Stimulated activated CD8-positive, alpha-beta memory T cell treated with anti-CD3 and anti-CD28 coated beads, Interleukin-2, amount 100 ng/mL, for 48 hours (primary cell): ENCODE data around the gene C4orf33.
"Not testable (repeated sequence)": the region's sequence is repeated elsewhere in the genome, so short reads cannot be mapped to it uniquely, and the experiment has no call there.

Experiments
- DNase-seq, 2 donors: peaks; one replicate each; pipeline ENCODE4 v3.0.0-alpha.2; 2020; ENCODE audit warnings: low read depth in 2 of 2

Gene C4orf33, protein sequence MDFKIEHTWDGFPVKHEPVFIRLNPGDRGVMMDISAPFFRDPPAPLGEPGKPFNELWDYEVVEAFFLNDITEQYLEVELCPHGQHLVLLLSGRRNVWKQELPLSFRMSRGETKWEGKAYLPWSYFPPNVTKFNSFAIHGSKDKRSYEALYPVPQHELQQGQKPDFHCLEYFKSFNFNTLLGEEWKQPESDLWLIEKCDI

GRCh38 chr4:129095811-129096454, at the start of gene C4orf33:
C4orf33 (plus strand) TSS chr4:129096152; CDS start chr4:129102611, 6,459 bp downstream.
- DNase-seq: peak; percentile 47 to 60

GRCh38 chr4:129059028-129059427, 36.9 kb upstream of the C4orf33 start:
- DNase-seq: no peak

- no peak for DNase-seq
These were observed 33.4 kb upstream of the C4orf33 start for GRCh38 chr4:129062580-129062979.

GRCh38 chr4:129063640-129064039, 32.3 kb upstream of the C4orf33 start:
- DNase-seq: no peak

- DNase-seq: no peak
These were observed 31.2 kb upstream of the C4orf33 start for GRCh38 chr4:129064717-129065116.

GRCh38 chr4:129069537-129069936, 26.4 kb upstream of the C4orf33 start:
- DNase-seq: not testable (repeated sequence)

DNA sequence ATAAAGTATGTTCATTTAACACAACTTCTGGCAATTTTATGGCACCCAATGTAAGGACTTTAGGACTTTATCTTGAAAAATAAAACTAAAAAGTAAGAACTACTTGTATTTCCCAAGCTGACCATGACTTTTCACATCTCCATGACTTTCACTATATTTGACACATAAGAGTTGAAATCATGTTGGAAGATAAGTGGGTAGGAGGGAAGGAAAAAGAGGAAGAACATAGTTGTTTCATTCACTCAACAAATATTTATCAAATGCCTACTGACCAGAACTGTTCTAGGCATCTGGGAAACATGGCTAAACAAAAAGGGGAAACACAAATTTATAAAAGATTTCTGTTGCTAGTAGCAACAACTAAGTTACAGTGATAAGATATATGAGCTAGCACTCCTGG, 18.6 kb upstream of the C4orf33 start:
- no peak for DNase-seq

DNA sequence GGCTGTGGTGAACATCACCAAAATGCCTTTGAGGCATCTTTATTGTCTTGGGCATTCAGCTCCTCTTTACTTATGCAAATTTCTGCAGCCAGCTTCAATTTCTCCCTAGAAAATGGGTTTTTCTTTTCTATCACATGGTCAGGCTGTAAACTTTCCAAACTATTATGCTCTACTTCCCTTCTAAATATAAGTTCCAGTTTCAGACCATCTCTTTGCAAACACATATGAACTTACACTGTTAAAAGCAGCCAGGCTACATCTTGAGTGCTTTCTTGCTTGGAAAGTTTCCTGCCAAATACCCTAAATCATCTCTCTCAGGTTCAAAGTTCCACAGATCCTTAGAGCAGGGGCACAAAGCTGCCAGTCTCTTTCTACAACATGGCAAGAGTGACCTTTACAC, 15.8 kb upstream of the C4orf33 start:
- DNase-seq: no peak

- no peak for DNase-seq
These were observed 13.7 kb upstream of the C4orf33 start for GRCh38 chr4:129082302-129082701.

DNA sequence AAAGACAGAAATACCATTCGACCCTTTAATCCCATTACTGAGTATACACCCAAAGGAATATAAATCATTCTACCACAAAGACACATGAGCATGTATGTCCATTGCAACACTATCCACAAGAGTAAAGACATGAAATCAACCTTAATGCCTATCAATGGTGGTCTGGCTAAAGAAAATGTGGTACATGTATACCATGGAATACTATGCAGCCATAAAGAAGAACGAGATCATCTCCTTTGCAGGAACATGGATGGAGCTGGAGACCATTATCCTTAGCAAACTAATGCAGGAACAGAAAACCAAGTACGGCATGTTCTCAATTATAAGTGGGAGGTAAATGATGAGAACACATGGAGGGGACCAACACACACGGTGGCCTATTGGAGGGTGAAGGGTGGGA, 10.5 kb upstream of the C4orf33 start:
- DNase-seq: no peak

DNA sequence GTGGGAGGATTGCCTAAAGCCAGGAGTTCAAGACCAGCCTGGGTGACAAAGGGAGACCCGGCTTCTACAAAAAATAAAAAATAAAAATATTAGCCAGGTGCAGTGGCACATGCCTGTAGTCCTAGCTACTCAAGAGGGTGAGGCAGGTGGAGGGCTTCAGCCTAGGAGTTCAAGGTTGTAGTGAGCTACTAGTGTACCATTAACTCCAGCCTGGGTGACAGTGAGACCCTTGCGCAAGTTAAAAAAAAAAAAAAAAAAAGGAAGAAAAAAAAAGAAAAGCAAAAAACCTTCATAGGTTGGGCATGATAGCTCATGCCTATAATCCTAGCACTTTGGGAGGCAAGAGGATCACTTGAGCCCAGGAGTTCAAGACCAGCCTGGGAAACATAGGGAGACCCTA, 8.4 kb upstream of the C4orf33 start:
- DNase-seq: no peak

DNA sequence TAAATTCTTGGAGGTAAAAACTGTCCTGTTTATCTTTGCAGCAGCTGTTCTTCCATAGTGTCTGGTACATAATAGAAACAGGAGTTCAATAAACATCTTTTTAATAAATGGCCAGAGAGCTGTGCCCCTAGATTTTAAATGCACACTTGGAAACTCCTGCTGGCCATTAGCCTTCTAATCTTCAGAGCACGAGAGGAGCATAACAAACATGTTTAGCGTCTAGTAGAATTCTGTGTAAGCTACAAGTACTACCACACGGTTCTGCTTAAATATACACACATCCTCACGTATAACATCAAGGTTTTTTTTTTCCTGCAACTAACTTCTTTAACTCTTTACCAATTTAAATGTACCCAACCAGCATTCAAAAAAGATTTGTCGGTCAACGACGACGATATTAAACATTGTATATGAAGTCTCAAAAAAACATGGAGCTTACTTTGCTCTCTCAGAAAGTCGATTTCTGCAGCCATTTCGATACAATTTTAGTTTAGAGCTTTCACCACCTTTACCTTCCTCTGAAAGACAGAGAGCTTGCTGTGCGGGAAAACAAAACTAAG, 3.2 kb upstream of the C4orf33 start:
- DNase-seq: no peak

DNA sequence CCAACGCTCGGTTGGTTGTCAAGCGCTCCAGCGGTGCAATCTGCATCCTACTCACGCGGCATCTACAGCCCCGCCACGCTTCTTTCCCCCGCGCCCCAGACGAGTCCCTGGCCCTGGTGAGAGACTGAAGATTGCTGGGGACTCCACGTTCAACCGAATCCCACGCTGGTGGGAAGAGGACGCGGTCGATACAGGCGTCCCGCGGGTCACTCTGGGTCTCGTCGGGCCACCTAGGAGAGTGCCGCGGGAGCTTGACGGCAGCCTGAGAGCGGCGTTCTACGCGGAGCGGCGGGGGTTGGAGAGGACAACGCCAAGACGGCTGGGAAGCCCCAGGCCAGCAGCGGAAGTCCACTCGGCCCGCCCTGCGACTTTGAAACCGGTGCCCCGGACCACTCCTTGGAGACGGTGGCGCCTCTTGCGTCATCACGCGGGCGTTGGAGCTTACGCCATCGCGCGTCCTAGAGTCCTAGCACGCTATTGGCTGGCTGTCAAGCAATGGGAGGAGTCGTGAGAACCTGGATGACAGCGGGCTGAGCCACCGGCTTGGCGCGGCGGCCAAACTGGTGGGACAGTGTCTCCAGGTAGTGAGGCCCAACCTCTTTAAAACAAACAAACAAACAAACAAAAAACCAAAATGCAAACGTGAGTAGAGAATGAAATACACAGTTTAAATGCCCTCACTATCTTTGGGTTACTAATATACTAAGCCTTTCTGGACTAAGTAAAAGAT, 2.6 kb upstream of the C4orf33 start, which contains the start of gene SCLT1:
Gene SCLT1 (minus strand): TSS at position 349 of the 730 bp plus-strand sequence. CDS start 436 bp downstream, outside the sequence.
- peak; percentile 91 to 94 for DNase-seq

GRCh38 chr4:129094347-129094746, 1.6 kb upstream of the C4orf33 start:
- no peak for DNase-seq

DNA sequence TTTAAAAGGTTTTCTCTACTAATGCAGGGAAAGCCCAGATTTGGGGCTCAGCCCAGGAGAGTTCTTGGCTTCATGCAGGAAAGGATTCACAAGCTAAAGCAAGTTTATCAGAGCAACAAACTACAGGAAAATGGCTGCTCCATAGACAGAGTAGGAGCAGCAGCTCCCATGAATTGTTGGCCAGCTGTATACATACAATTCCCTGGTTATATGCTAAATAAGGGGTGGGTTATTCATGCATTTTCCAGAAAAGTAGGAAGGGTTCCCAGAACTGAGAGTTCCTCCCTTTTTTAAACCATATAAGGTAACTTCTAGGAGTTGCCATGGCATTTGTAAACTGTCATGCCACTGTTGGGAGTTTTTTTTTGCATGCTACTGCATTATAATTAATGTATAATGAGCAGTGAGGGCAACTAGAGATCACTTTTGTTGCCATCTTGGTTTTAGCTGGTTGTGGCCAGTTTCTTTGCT, 2.6 kb downstream of the C4orf33 start:
- no peak for DNase-seq

- DNase-seq: no peak
These were observed 14.2 kb downstream of the C4orf33 start for GRCh38 chr4:129109965-129110824.

GRCh38 chr4:129110931-129111330, 15.0 kb downstream of the C4orf33 start:
- DNase-seq: no peak

DNA sequence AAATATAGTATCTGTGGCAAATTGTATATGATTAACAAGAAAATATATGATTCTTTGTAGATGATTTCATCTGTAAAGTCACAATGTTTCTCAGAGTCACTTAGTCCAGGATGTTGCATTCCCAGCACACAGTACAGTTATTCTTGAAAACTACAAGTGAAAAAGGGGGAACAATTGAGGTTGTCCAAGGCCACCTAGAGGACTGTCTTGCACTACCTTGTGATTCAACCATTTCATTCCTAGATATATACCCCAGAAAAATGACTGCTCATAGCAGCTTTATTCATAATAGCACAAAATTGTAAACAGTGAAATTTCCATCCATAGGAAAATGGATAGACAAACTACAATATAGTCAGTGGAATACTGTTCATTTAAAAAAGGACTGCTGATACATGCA, 16.0 kb downstream of the C4orf33 start:
- no peak for DNase-seq

DNA sequence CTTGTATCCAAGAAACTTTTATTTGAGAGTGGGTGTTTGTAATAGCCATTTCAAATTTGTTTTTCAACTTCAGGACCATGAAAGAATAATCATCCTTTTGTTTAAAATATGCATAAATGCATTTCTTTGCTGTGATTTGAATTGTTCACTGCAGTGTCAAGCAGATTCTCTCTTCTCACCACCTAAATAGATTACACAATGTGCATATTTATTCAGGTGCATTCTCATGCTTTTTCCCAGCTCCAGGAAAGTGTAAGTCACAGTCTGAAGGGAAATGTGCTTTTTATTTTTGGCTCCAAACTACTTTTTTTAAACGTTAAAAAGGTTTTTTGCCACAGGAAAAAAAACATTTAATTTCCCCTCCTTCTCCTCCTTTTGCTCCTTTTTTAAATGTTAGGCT, 17.5 kb downstream of the C4orf33 start:
- DNase-seq: no peak

DNA sequence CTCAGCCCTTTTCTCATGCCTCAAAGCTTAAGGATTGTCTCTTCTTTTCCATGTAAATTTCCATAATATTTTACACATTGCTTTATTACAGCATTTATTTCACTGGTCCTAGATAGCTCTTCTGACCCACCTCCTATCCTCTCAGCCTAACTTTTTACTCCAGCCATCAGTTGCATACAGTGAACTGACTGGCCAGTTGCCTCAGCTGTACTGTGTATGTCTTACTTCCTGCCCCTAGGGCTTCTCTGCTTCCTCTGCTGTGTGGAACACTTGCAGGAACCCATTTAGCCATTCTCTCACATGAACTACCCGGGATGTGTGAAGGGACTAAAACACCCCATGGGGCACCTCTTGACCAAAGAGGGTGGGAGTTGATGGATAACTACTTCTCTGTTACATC, 18.0 kb downstream of the C4orf33 start:
- DNase-seq: no peak

GRCh38 chr4:129117705-129118104, 21.8 kb downstream of the C4orf33 start:
- DNase-seq: no peak
